ENCODE measurements around the gene SGCA.

SGCA gene

GRCh38 chr17:50171371-50172071, 5.7 kb downstream of the SGCA start:
- TF ChIP-seq CTCF (IDR thresholded peaks at IDR 0.05; ENCODE audit: insufficient read depth, low read length, poor library complexity, severe bottlenecking) = no peak
- no peak for DNase-seq (ENCODE audit: extremely low read depth, insufficient read length)
- no peak overlapping the region for H3K4me3 ChIP-seq (replicated peaks; ENCODE audit: low read depth, low read length)
- no peaks in the 10 kb centered on the region for H3K36me3 ChIP-seq (ENCODE audit: control insufficient read depth, insufficient read depth, low read length)
- H3K27me3 ChIP-seq (replicated peaks; ENCODE audit: control insufficient read depth, insufficient read depth, low read length) = no peaks in the 10 kb centered on the region

GRCh38 chr17:50172130-50172529, 6.3 kb downstream of the SGCA start:
- no peak for DNase-seq (ENCODE audit: extremely low read depth, insufficient read length)
- Histone ChIP-seq H3K36me3 (ENCODE audit: control insufficient read depth, insufficient read depth, low read length) (no peaks in the 10 kb centered on the region), H3K4me3 (replicated peaks; ENCODE audit: low read depth, low read length) (no peak overlapping the region), H3K27me3 (replicated peaks; ENCODE audit: control insufficient read depth, insufficient read depth, low read length) (no peaks in the 10 kb centered on the region)
- TF ChIP-seq CTCF (IDR thresholded peaks at IDR 0.05; ENCODE audit: insufficient read depth, low read length, poor library complexity, severe bottlenecking) = no peak

GRCh38 chr17:50172936-50173334, 7.1 kb downstream of the SGCA start:
- no peak overlapping the region for H3K4me3 ChIP-seq (replicated peaks; ENCODE audit: low read depth, low read length)
- no peaks in the 10 kb centered on the region for H3K27me3 ChIP-seq (replicated peaks; ENCODE audit: control insufficient read depth, insufficient read depth, low read length)
- DNase-seq (ENCODE audit: extremely low read depth, insufficient read length) = no peak
- H3K36me3 ChIP-seq (ENCODE audit: control insufficient read depth, insufficient read depth, low read length) = no peaks in the 10 kb centered on the region
- TF ChIP-seq CTCF (IDR thresholded peaks at IDR 0.05; ENCODE audit: insufficient read depth, low read length, poor library complexity, severe bottlenecking) = no peak

GRCh38 chr17:50173335-50173941, 7.6 kb downstream of the SGCA start:
- H3K4me3 ChIP-seq (replicated peaks; ENCODE audit: low read depth, low read length) = no peak overlapping the region
- H3K36me3 ChIP-seq (ENCODE audit: control insufficient read depth, insufficient read depth, low read length) = no peaks in the 10 kb centered on the region
- no peaks in the 10 kb centered on the region for H3K27me3 ChIP-seq (replicated peaks; ENCODE audit: control insufficient read depth, insufficient read depth, low read length)
- no peak for TF ChIP-seq CTCF (IDR thresholded peaks at IDR 0.05; ENCODE audit: insufficient read depth, low read length, poor library complexity, severe bottlenecking)
- DNase-seq (ENCODE audit: extremely low read depth, insufficient read length) = no peak

- no peaks in the 10 kb centered on the region for H3K27me3 ChIP-seq (replicated peaks; ENCODE audit: control insufficient read depth, insufficient read depth, low read length)
- no peak for DNase-seq (ENCODE audit: extremely low read depth, insufficient read length)
- TF ChIP-seq CTCF (IDR thresholded peaks at IDR 0.05; ENCODE audit: insufficient read depth, low read length, poor library complexity, severe bottlenecking) = no peak
- H3K4me3 ChIP-seq (replicated peaks; ENCODE audit: low read depth, low read length) = no peak overlapping the region
- H3K36me3 ChIP-seq (ENCODE audit: control insufficient read depth, insufficient read depth, low read length) = no peaks in the 10 kb centered on the region
These were observed 8.6 kb downstream of the SGCA start for GRCh38 chr17:50174444-50174843.
